Measurements from ENCODE around the gene PCNX1.
"Not testable (repeated sequence)": the region's sequence is repeated elsewhere in the genome, so short reads cannot be mapped to it uniquely, and the experiment has no call there.

The PCNX1 gene

DNA sequence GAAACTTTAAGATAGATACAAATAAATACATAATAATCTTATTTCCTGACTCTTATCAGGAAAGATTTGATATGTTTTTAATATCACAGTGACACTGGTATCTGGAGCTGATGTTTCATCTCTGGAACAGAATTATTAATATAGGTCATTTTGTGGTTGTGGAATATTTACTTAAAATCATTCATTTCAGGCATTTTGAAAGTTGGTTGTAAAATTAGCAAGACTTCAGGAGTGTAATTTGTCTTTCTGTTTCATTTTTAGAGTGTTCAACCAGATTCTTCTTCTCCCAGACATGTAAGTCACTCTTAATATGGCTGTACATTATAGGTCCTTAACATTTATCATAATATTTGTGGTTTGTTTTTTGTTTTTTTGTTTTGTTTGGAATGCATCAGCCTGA, 115.7 kb downstream of the PCNX1 start:
- DNase-seq, result no peak

DNA sequence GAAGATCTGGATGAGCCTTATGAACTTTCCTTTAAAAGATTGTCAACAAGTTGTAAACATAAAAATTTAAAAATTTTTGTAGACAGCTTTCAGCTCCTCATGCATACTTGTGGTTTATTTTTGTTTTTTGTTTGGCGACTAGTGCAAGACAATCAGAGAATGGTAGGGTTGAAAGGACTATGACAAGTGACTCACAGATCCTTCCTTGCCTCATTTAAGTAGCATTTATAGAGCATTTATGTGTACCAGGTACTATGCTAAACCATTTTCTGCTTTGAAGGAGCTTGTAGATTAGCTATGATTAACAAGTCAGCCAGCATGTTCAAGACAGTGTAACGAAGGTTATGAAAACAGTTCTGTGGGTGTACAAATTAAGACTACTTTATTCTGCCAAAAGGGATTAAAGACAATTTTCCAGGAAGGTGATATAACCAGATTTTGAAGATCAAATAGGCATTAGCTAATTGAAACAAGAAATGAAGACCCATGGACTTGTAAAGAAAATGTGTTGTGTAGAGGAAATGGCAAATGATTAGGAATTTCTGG, 122.0 kb downstream of the PCNX1 start:
- DNase-seq, result no peak

DNA sequence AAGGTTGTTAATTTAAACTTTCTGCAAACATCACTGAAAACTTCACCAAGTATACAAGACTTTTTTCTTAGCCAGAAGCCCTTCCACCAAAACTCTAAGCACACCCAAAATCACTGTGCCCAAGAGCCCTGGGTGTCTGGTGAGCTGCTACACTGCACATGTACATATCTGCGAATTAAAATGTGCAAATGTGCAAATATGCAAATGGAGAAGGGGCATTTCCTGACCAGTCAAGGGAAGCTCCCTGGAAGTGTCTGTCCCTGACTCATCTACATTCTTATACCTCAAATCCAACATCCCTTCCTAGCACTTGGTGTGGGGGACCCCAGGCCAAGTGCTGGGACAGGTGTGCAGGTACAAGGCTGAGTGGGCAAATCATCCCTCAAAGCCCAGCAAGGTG, 123.7 kb downstream of the PCNX1 start:
- no peak for DNase-seq

DNA sequence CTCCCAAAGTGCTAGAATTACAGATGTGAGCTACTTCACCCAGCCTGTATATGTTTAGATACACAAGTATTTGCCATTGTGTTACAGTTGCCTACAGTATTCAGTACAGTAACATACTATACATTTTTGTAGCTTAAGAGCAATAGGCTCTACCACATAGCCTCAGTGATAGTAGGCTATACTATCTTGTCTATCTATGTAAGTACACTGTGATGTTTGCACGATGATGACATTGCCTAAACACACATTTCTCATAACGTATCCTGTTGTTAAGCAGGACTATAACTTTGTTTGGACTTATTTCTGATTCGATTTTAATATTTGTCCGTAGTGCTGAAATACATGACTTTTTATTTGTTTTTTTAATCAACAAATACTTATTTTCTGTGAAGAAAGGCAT, 129.2 kb downstream of the PCNX1 start:
- no peak for DNase-seq

DNA sequence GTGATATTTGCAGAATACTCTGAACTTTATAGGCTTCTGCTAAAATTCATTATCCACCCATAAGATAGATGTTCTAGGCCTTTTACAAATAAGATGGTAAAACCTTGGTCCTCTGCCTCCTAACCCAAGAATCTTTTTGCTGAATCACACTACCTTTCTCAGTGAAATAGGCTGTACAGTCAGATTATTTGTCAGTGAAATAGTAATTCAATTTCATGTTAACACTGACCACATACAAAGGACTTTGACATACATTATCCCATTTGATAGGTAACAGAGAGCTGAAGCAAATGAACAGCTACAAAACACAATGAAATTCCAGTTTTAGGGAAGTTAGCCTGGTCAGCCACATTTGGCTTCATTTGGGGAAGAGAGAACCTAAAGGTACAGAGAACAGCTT, 141.1 kb downstream of the PCNX1 start:
- DNase-seq, result no peak

DNA sequence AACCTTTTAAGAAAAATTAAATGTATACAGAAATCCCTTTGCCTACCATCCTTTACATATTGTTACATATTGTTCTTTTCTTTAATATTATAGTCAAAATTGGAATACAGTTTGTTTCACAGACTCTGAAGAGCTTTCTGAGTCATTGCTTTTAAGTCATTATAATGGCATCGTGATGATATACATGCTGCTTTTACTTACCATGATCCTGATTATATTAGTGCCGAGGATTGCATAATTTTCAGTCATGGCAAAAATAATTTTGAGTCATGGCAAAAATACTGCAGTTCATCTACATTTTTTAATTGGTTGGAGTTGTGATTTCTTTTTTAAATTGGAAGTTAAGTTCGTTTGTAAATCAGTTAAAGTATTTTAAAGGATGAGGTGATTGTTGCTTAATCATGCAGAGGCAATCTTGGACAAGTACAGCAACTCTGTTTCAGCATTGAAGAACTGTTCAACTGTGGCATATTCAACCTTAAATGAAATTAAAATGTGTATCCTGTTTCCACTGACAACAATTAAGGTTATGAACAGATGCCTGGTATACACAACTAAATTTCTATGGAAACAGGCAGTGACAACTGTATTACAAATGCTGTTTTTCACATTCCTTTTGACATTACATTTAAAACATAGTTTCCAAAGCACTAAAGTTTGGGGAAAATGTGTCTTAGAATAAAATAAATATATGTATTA, 142.3 kb downstream of the PCNX1 start:
- DNase-seq, result no peak

DNA sequence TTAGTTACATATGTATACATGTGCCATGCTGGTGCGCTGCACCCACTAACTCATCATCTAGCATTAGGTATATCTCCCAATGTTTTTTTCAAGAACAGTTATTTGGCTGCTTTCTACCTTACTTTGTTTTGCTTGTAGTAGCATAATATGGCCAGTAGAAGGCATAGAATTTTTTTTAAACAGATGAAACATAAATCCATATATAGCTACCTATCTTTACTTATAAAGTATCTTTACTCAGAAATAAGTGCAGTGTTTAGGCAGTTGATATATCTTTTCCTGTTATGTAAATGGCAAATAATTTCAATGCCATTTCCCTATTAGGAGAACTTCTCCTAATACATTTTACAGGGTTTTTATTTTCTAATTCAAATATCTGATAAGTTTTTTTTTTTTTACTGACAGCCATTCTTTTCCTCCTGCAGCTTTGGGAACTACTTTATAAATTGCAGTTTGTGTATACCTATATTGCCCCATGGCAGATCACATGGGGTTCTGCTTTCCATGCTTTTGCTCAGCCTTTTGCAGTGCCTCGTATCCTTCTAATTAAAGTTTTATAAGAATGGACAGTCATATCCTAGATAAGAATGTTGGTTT, 143.1 kb downstream of the PCNX1 start:
- DNase-seq, result no peak

DNA sequence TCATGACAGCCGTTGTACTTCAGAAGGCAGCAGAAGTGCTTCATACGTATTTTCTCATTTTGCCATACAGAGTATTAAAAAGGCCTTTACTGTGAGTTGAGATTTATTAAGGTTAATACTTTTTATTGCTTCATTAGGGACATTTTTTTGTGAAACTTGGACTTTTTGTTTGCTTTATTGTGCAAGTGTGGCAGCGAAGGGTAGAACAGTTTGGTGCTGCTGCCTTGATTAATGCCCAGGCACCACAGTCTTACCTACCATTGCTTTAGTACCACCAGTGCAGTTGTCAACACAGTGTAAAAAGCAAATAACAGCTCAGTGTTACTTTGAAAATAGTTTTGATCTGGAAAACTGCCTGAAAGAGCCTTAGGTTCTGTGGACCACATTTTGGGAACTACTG, 147.4 kb downstream of the PCNX1 start:
- DNase-seq, result no peak

DNA sequence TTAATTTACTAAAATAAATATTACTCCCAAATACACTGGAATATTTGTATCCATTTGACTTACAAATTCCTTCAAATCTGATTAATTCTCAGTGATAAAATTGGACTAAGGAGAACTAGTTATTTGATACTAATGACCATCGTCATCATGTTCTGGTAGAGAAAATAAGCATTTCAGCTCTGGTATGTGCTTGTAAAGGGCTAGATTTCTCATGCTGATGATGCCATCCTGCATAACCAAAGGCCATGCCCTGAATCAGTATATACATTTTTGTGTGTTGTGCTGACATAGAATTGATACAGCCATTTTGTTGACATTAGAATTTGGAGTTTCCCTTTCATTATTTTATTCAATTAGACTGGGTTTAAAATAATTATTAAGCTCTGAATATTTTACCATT, 148.9 kb downstream of the PCNX1 start:
- no peak for DNase-seq

DNA sequence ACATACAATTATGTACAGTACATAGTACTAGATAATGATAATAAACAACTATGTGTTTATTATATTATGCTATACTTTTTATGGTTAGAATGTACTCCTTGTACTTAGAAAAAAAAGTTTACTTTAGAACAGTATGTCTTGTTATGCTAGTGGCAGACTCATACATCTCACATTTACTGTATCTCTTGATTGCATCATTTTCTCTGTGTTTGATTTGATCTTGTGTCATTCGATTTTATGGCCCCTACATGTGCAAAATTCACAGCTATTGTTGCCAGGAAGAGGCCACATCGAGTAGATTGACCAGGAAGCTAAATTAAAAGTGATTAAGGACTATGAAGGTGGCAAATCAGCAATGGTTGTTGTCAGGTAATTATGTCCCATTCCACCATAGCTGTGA, 153.0 kb downstream of the PCNX1 start:
- DNase-seq, result no peak

DNA sequence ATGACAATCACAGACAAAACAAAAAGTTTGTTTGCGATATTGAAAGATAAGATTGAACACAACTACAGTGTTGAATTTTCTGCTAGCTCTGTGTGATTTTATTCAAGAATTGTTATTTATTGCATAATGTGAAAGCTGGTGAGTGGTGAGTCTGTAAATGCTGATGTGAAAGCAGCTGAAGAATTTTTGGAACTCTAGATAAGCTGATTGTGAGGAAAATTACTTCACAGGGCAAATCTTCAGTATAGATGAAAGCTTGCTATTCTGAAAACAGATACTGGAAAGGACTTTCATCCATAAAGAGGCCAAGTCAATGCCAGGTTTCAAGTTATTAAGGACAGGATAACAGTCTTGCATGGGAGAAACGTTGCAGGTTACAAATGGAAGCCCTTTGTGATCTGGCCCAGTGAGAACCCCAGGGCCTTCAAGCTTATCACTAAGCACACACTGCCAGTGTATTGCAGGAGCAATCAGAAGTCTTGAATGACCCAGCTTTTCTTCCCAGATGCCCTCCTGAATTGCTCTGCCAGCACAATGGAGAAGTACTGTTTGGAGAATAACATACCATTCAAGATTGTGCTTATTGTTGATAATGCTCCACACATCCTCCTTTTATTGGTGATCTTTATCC, 153.7 kb downstream of the PCNX1 start:
- no peak for DNase-seq

DNA sequence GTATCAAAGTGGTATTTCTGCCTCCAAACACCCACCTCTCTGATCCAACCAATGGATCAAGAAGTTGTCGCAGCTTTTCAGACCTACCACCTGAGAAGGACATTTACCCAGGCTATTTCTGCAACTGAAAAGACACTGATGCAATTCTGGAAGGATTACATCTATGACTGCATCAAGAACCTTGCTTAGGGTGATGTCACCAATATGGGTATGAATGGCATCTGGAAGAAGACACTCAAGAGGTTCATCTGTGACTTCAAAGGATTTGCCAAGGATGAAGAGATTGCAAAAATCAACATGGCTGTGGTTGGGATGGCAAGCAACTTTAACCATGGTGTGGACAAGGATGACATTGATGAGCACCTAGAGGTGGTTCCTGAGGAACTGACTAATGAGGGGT, 154.2 kb downstream of the PCNX1 start:
- no peak for DNase-seq

DNA sequence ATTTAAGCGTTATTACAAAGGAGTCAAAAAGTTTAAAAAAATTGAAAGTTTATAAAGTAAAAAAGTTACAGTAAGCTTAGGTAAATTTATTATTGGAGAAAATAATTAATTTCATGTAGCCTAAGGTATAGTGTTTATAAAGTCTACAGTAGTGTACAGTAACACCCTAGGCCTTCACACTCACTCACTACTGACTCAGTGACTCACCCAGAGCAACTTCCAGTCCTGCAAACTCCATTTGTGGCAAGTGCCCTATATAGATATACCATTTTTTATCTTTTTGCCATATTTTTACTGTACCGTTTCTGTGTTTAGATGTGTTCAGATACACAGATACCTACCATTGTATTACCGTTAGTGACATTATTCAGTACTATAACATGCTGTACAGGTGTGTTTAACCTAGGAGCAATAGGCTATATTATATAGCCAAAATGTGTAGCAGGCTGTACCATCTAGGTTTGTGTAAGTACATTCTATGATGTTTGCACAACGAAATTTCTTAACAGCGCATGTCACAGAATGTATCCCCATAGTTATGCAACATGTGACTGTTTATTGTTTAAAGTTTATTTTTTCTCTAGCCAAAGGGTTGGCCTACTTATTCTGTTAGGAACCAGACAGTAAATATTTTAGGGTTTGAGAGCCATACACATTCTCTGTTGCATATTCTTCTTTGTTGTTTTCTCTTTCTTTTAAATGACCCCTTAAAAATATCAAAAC, 155.5 kb downstream of the PCNX1 start:
- DNase-seq, result no peak

DNA sequence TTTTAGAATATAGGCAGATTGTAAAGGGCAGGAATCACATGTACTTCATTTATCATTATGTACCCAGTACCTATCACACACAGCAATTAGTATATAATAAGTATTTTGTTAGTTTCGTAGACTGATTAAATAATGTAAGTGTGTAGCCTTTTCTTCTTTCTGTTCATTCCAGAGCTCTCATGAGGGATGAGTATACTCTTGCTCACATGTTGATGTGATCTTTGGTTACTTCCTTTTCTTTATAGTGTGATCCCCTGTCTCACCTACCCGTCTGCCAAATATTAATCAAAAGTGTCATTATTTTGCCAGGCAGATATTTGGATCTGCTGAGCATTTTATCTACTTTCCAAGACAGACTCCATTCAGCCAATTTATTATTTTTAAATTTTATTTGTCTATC, 156.1 kb downstream of the PCNX1 start:
- DNase-seq, result no peak

DNA sequence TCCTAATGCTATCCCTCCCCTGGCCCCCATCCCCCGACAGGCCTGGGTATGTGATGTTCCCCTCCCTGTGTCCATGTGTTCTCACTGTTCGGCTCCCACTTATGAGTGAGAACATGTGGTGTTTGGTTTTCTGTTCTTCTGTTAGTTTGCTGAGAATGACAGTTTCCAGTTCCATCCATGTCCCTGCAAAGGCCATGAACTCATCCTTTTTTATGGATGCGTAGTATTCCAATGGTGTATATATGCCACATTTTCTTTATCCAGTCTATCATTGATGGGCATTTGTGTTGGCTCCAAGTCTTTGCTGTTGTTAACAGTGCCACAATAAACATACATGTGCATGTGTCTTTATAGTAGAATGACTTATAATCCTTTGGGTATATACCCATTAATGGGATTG, 157.5 kb downstream of the PCNX1 start:
- not testable (repeated sequence) for DNase-seq

DNA sequence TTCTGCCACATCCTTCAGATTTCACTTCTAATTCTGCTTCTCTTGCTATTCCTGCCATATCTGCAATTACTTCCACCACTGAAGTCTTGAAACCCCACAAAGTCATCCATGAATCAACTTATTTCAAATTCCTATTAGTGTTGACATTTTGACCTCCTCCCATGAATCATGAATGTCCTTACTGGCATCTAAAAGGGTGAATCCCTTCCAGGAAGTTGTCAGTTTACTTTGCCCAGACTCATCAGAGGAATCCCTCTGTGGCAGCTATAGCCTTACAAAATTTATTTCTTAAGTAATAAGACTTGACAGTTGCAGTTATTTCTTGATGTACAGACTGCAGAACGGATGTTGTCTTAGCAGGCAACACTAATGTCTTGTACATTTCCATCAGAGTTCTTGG, 162.9 kb downstream of the PCNX1 start:
- DNase-seq, result no peak

DNA sequence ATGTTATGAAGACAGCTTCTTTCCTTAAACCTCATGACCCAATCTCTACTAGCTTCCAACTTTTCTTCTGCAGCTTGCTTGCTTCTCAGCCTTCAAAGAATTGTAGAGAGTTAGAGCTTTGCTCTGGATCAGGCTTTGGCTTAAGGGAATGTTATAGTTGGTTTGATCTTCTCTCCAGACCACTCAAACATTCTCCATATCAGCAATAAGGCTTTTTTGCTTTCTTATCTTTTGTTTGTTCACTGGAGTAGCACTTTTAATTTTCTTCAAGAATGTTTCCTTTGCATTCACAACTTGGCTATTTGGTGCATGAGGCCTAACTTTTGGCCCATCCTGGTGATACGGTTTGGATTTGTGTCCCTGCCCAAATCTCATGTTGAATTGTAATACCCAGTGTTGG, 163.8 kb downstream of the PCNX1 start:
- DNase-seq, result no peak

DNA sequence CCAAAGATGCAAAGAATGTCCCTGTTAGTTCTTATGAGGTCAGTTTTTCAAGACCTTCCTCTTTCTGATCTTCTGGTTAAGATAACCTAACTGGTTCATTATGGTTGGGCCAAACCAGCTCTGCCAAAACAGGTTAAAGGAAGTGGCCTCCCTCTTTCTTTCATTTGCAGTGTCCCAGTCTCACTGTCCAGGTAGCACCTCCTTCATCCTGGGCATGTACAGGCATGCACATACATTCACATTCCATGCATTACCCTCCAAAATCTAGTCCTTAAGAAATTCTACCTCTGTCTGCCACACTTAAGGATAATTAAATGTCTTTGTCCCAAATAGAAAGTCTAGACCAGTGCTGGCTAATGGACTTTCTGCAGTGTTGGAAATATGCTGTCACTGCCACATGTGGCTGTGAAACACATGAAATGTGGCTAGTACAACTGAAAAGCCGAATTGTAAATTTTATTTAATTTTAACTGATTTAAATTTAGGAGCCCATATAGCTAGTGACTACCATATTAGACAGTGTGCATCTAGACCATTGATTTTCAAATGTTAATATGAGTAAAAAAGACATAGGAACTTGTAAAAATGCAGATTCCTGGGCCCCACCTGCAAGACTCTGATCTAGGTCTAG, 169.3 kb downstream of the PCNX1 start:
- DNase-seq, result no peak

DNA sequence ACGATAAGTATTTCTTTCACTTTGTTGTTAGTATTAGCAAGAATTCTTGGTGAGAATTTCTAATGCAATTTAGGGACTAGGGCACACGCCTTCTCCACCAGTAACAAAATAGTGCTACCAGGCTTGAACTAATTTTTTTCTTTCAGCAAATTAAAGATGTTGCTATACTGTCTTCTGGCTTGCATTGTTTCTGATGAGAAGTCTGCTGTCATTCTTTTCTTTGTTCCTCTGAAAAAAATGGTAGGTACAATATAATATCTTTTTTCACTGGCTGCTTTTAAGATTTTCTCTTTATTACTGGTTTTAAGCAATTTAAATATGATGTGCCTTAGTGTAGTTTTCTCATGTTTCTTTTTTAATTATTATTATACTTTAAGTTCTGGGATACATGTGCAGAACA, 171.2 kb downstream of the PCNX1 start:
- no peak for DNase-seq

DNA sequence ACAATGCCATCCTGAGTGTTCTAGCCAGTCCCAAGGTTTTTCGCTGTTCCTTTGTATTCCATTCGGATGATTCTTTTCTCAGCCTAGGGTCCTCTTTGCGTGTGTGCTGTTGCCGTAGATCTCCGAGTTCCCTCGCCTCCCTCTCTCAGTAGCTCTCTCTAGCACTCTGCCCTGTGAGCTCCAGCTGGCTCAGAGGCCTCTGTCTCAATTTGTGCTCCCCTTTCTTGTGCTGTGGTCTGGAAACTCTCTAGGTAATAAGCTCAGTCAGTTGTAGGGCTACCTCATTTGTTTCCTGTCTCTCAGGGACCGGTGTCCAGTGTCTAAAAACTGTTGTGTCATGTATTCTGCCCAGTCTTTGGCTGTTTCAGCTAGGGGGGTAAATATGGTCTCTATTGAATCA, 179.3 kb downstream of the PCNX1 start:
- no peak for DNase-seq

DNA sequence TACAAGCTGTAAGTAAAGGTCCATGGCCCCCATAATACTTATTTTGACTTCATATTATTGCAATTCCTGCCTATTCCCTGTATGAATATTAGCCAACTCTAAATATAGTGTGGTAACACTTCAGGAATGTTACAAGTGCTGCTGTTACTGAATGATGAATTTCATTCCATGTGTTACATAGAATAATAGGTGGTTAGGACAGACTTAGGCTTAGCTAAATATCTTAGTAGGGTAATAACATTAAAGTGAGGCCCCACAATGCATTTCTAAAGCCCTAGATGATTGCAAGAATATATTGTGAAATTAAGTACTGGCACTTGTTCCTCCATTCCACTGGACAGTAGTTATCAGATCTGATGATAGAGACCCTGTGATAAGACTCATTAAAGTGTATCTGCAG, 182.7 kb downstream of the PCNX1 start:
- no peak for DNase-seq

DNA sequence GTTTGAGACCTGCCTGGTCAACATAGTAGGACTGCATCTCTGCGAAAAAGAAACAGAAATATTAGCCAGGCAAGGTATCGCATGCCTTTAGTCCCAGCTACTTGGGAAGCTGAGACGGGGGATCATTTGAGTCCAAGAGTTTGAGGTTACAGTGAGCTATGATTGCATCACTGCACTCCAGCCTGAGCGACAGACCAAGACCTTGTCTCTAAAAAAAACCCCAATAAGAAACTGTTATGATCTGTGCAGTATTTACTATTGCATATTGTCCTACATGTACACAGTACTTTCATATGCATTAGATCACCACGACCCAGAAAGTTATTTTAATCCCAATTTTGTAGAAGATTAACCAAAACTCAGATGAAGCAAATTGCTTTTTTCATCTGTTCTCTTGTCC, 187.5 kb downstream of the PCNX1 start:
- no peak for DNase-seq

DNA sequence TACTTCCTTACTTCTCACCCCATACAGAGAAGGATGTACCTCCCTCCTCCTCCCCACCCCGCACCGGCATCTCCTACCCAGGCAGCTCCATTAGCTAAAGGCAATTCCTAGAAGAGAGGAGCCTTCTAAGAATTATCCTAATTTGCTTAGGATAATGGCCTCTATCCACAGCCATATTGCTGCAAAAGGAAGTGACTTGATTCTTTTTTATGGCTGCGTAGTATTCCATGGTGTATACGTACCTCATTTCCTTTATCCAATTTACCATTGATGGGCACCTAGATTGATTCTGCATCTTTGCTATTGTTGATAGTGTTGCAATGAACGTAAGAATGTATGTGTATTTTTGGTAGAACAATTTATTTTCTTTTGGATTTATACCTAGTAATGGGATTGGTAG, 189.7 kb downstream of the PCNX1 start:
- no peak for DNase-seq

Data from left hindlimb (tissue), 1 donor.